ENCODE measurements around the gene VSIG4. TPM values are rescaled to one million over a fixed set of nuclear protein-coding genes. Genes with fewer than 3 reads are reported as not detected.

VSIG4 gene
- total and polyA plus RNA-seq, 7 donors = 5.8 to 24.5 (median 13.4) TPM

- Histone ChIP-seq H3K4me3 (peak overlapping the region; percentile 18), H3K4me1 (no peaks in the 10 kb centered on the region), H3K27ac (no peak overlapping the region), H3K27me3 (ENCODE audit: insufficient read depth in 3 of 3, low read length in 2 of 3) (peaks cover 0 to 12% (median 0%) of the 10 kb centered on the region in 3 donors), H3K9me3 (no peaks in the 10 kb centered on the region), H3K36me3 (ENCODE audit: insufficient read depth in 1 of 2, low read depth in 1 of 2) (no peaks in the 10 kb centered on the region)
- DNase-seq = no peak
- no peak for ATAC-seq
- intact Hi-C loops (cut with DNase I) = no loop called here
- TF ChIP-seq CTCF (IDR thresholded peaks at IDR 0.05) = no peak
Measured at GRCh38 chrX:66017659-66018170, 22.2 kb downstream of the VSIG4 start.

- H3K4me3 ChIP-seq = peak overlapping the region; percentile 18
- H3K9me3 ChIP-seq = no peaks in the 10 kb centered on the region
- intact Hi-C loops (cut with DNase I) = no loop called here
- TF ChIP-seq CTCF (IDR thresholded peaks at IDR 0.05) = no peak
- H3K27me3 ChIP-seq (ENCODE audit: insufficient read depth in 3 of 3, low read length in 2 of 3) = peaks cover 0 to 10% (median 0%) of the 10 kb centered on the region in 3 donors
- DNase-seq = no peak
- ATAC-seq = no peak
- no peaks in the 10 kb centered on the region for H3K4me1 ChIP-seq
- no peak overlapping the region for H3K27ac ChIP-seq
- no peaks in the 10 kb centered on the region for H3K36me3 ChIP-seq (ENCODE audit: insufficient read depth in 1 of 2, low read depth in 1 of 2)
- 51 to 68% (median 59%) methylated on average over 2 of the region's 2 CpGs for WGBS, 3 donors
Measured at GRCh38 chrX:66016905-66017658, 22.8 kb downstream of the VSIG4 start.

- Histone ChIP-seq H3K9me3 (no peaks in the 10 kb centered on the region), H3K27ac (no peak overlapping the region), H3K4me3 (peak overlapping the region; percentile 18), H3K27me3 (ENCODE audit: insufficient read depth in 3 of 3, low read length in 2 of 3) (peaks cover 0 to 6% (median 0%) of the 10 kb centered on the region in 3 donors), H3K36me3 (ENCODE audit: insufficient read depth in 1 of 2, low read depth in 1 of 2) (no peaks in the 10 kb centered on the region), H3K4me1 (no peaks in the 10 kb centered on the region)
- intact Hi-C loops (cut with DNase I) = no loop called here
- DNase-seq = no peak
- WGBS, 3 donors = 26 to 92% (median 88%) methylated on average over 1 of the region's 1 CpG
- no peak for ATAC-seq
- no peak for TF ChIP-seq CTCF (IDR thresholded peaks at IDR 0.05)
Measured at GRCh38 chrX:66015900-66016689, 23.8 kb downstream of the VSIG4 start.

GRCh38 chrX:66015152-66015831, 24.6 kb downstream of the VSIG4 start:
- TF ChIP-seq CTCF (IDR thresholded peaks at IDR 0.05) = no peak
- WGBS, 3 donors = 46 to 55% (median 53%) methylated on average over 2 of the region's 2 CpGs
- DNase-seq (no peak), ATAC-seq (peak in 1 of 4 donors; percentile 24)
- intact Hi-C loops (cut with DNase I) = no loop called here
- Histone ChIP-seq H3K36me3 (ENCODE audit: insufficient read depth in 1 of 2, low read depth in 1 of 2) (no peaks in the 10 kb centered on the region), H3K4me3 (no peak overlapping the region), H3K4me1 (no peaks in the 10 kb centered on the region), H3K9me3 (no peaks in the 10 kb centered on the region), H3K27me3 (ENCODE audit: insufficient read depth in 3 of 3, low read length in 2 of 3) (peaks cover 0 to 2% (median 0%) of the 10 kb centered on the region in 3 donors), H3K27ac (no peak overlapping the region)

Data from psoas muscle (tissue), 8 donors.